A549 (cell line): Measurements from ENCODE around the gene RGMA. TPM values are rescaled to one million over a fixed set of nuclear protein-coding genes. Genes with fewer than 3 reads are reported as not detected.
"Not testable (repeated sequence)": the region's sequence is repeated elsewhere in the genome, so short reads cannot be mapped to it uniquely, and the experiment has no call there.

Experiments used
- ATAC-seq, 2 experiments: fragments of 200-7000 bp in 1 of 2; fragments of >200 bp in 1 of 2; cut with Nextera tagmentation in 1 of 2; cut with Tn5 transposase in 1 of 2; 3 replicates each; pipeline versions ENCODE4 v1.8.0 to v1.9.1; 2018 to 2020; ENCODE audit warnings: mild to moderate bottlenecking in 1 of 2, moderate library complexity in 1 of 2
- CTCF ChIA-PET: fragments of 300-600 bp; sonication (Branson Sonifier 250); formaldehyde crosslinking; extraction: SDS; loops from one replicate; lab custom pipeline; 2021; ENCODE audit warnings: antibody characterized with exemption, inconsistent platforms; lab: Yijun Ruan, JAX
- POLR2A ChIA-PET: fragments of 350-600 bp; formaldehyde crosslinking; extraction: SDS; loops from one replicate; lab custom pipeline; 2021; ENCODE audit warnings: antibody characterized with exemption, inconsistent platforms; lab: Yijun Ruan, JAX
- DNase-seq, 2 experiments: peaks; one replicate each; pipeline versions ENCODE4 v3.0.0 to v3.0.0-alpha.2; 2011 to 2016; ENCODE audit warnings: low read depth in 1 of 2, low spot score in 1 of 2
- FAIRE-seq: peaks from 2 replicates; lab custom pipeline; 2011; peaks lifted over from hg19 to GRCh38; lab: Jason Lieb, UNC
- H3K27ac ChIP-seq, 2 experiments: fragments of >200 bp; sonication (Bioruptor Twin); formaldehyde crosslinking; 3 replicates each; pipeline ENCODE4 v1.5.1; 2016 to 2017
- H3K4me1 ChIP-seq: fragments of >200 bp; sonication (Bioruptor Twin); formaldehyde crosslinking; 3 replicates; pipeline ENCODE4 v1.6.1; 2016
- H3K4me2 ChIP-seq: fragments of >200 bp; sonication (Bioruptor Twin); formaldehyde crosslinking; 3 replicates; pipeline ENCODE4 v1.6.1; 2016
- H3K4me3 ChIP-seq: fragments of >200 bp; sonication (Bioruptor Twin); formaldehyde crosslinking; 3 replicates; pipeline ENCODE4 v1.5.1; 2016
- H3K9me3 ChIP-seq: fragments of >200 bp; sonication (Bioruptor Twin); formaldehyde crosslinking; 3 replicates; pipeline ENCODE4 v1.6.1; 2016
- CBX8 ChIP-seq: fragments of 200-600 bp; sonication (generic); IDR thresholded peaks from 2 replicates; pipeline ENCODE4 v1.6.1; 2016
- CEBPB ChIP-seq, 2 experiments: fragments of >200 bp in 1 of 2; sonication (Bioruptor Twin) in 1 of 2; formaldehyde crosslinking in 1 of 2; IDR thresholded peaks; 2 replicates each; pipeline ENCODE4 v1.6.1; 2012 to 2016
- CHD4 ChIP-seq: fragments of 200-600 bp; sonication (generic); IDR thresholded peaks from 2 replicates; pipeline ENCODE4 v1.6.1; 2016; ENCODE audit warnings: antibody characterized with exemption, mild to moderate bottlenecking, borderline replicate concordance
- E2F6 ChIP-seq: IDR thresholded peaks from 2 replicates; pipeline ENCODE4 v1.6.1; 2012; ENCODE audit warnings: low read depth, borderline replicate concordance
- FOSB ChIP-seq: fragments of 250-450 bp; sonication (Bioruptor Pico); IDR thresholded peaks from 2 replicates; pipeline ENCODE4 v1.5.0; 2020; ENCODE audit warnings: mild to moderate bottlenecking, moderate library complexity
- GATA3 ChIP-seq: IDR thresholded peaks from 2 replicates; pipeline ENCODE4 v1.6.1; 2012; ENCODE audit warnings: borderline replicate concordance
- HDAC2 ChIP-seq: fragments of 200-600 bp; sonication (generic); IDR thresholded peaks from 2 replicates; pipeline ENCODE4 v1.6.1; 2016
- HOXB13 ChIP-seq: fragments of 250-450 bp; sonication (Bioruptor Pico); IDR thresholded peaks from 2 replicates; pipeline ENCODE4 v1.5.0; 2020; ENCODE audit warnings: low read depth, mild to moderate bottlenecking, moderate library complexity
- NFE2L2 ChIP-seq: fragments of 150-350 bp; conservative IDR thresholded peaks from 2 replicates; pipeline ENCODE4 v1.6.1; 2014; ENCODE audit warnings: low read length
- PHF8 ChIP-seq: fragments of 200-600 bp; sonication (generic); IDR thresholded peaks from 2 replicates; pipeline ENCODE4 v1.6.1; 2016; ENCODE audit warnings: low read depth, mild to moderate bottlenecking, antibody characterized with exemption, moderate library complexity, borderline replicate concordance
- RAD21 ChIP-seq, 2 experiments: fragments of >200 bp in 1 of 2; sonication (Bioruptor Twin) in 1 of 2; formaldehyde crosslinking in 1 of 2; IDR thresholded peaks in 1 of 2; conservative IDR thresholded peaks in 1 of 2; 2 replicates in 1 of 2; 3 replicates in 1 of 2; pipeline ENCODE4 v1.6.1; 2012 to 2018; ENCODE audit warnings: inconsistent platforms in 1 of 2
- RARB ChIP-seq: fragments of 250-450 bp; sonication (Bioruptor Pico); IDR thresholded peaks from 2 replicates; pipeline ENCODE4 v1.8.0; 2021; ENCODE audit warnings: mild to moderate bottlenecking, moderate library complexity
- REST ChIP-seq: fragments of 200-600 bp; sonication (generic); IDR thresholded peaks from 2 replicates; pipeline ENCODE4 v1.6.1; 2016; ENCODE audit warnings: antibody characterized with exemption, mild to moderate bottlenecking, moderate library complexity
- SREBF2 ChIP-seq: fragments of 450-650 bp; IDR thresholded peaks from 2 replicates; pipeline ENCODE4 v1.6.1; 2014; ENCODE audit warnings: mild to moderate bottlenecking, moderate library complexity
- TP53 ChIP-seq: fragments of 250-450 bp; sonication (Bioruptor Pico); IDR thresholded peaks from 2 replicates; pipeline ENCODE4 v1.5.0; 2021; ENCODE audit warnings: mild to moderate bottlenecking, moderate library complexity
- ZC3H11A ChIP-seq: fragments of 450-650 bp; IDR thresholded peaks from 2 replicates; pipeline ENCODE4 v1.6.1; 2014; ENCODE audit warnings: antibody characterized with exemption, mild to moderate bottlenecking
- ZSCAN20 ChIP-seq: fragments of 250-450 bp; sonication (Bioruptor Pico); IDR thresholded peaks from 2 replicates; pipeline ENCODE4 v1.8.0; 2022; ENCODE audit warnings: mild to moderate bottlenecking, moderate library complexity
- WGBS: methylation state at CpG from one replicate; pipeline ENCODE4 v1.1.6; 2017; ENCODE audit errors: missing lambda C conversion rate; 5-methylcytosine and 5-hydroxymethylcytosine counted together
- polyA plus RNA-seq, 4 experiments: library from polyadenylated mRNA; depleted of rRNA in 3 of 4; stranded (reverse); fragments of >200 nt; fragmentation: RNase III in 1 of 4; extraction: RNeasy Plus Mini Kit Qiagen cat#74134 plus additional on column Dnase treatment in 1 of 4; gene quantifications; 2 replicates in 3 of 4; 3 replicates in 1 of 4; pipeline ENCODE4 v1.2.3, GENCODE V29; 2011 to 2017
- TF ChIP-seq, protein P1 (sequence below): fragments of 150-350 bp; IDR thresholded peaks from 2 replicates; pipeline ENCODE4 v1.6.1; 2014; ENCODE audit warnings: low read depth, mild to moderate bottlenecking, low read length
- TF ChIP-seq, protein P2 (sequence below): fragments of >200 bp; sonication (Bioruptor Twin); formaldehyde crosslinking; IDR thresholded peaks from 3 replicates; pipeline ENCODE4 v1.6.1; 2016

The RGMA gene
- polyA plus RNA-seq, 2 of the 4 experiments (the other 2 are of a cell fraction): 0.22 TPM; not detected in 1

DNA sequence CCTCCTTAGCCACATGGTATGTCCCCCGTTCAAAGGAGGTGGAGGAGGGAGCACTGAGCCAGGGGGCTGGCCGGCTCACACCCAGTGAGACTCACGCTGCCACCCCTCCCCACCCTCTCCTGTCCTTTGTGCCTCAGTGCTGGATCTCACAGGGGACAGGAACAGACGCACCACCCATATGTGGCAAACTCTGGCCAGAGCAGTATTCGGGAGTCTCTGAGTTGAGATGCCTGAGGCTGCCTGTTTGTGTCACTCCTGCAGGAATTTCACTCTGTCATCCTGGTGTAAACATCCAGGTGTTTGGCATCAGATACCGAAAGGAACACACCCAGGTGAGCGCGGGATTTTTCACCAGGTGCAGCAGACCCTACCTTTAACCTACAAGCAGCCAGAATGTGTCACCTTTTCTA, 25.7 kb downstream of the RGMA start:
- Histone ChIP-seq H3K27ac (no peak overlapping the region), H3K4me2 (no peak overlapping the region), H3K4me3 (no peak overlapping the region), H3K9me3 (no peaks in the 10 kb centered on the region), H3K4me1 (no peaks in the 10 kb centered on the region)
- no peak; a peak in 1 of 6 replicates for ATAC-seq
- WGBS: 20% methylated on average over 8 of the region's 8 CpGs
- ChIA-PET CTCF (interaction anchor here (2.3 kb wide), 1 partner anchor 25 kb away, joined by 14 read pairs; the partner anchor contains the start of gene RGMA), POLR2A (no interaction called here)
- no peak for TF ChIP-seq PHF8
- no peak for TF ChIP-seq RARB (CRISPR knock-in tag)
- TF ChIP-seq CHD4: no peak
- no peak for TF ChIP-seq GATA3
- TF ChIP-seq NFE2L2: no peak
- TF ChIP-seq ZC3H11A: no peak
- TF ChIP-seq TP53 (CRISPR knock-in tag): no peak
- TF ChIP-seq E2F6: no peak
- no peak for TF ChIP-seq FOSB (CRISPR knock-in tag)
- TF ChIP-seq, protein P1, sequence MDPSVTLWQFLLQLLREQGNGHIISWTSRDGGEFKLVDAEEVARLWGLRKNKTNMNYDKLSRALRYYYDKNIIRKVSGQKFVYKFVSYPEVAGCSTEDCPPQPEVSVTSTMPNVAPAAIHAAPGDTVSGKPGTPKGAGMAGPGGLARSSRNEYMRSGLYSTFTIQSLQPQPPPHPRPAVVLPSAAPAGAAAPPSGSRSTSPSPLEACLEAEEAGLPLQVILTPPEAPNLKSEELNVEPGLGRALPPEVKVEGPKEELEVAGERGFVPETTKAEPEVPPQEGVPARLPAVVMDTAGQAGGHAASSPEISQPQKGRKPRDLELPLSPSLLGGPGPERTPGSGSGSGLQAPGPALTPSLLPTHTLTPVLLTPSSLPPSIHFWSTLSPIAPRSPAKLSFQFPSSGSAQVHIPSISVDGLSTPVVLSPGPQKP: no peak
- TF ChIP-seq CBX8: no peak
- TF ChIP-seq, protein P2, sequence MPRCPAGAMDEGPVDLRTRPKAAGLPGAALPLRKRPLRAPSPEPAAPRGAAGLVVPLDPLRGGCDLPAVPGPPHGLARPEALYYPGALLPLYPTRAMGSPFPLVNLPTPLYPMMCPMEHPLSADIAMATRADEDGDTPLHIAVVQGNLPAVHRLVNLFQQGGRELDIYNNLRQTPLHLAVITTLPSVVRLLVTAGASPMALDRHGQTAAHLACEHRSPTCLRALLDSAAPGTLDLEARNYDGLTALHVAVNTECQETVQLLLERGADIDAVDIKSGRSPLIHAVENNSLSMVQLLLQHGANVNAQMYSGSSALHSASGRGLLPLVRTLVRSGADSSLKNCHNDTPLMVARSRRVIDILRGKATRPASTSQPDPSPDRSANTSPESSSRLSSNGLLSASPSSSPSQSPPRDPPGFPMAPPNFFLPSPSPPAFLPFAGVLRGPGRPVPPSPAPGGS: no peak
- TF ChIP-seq HDAC2: no peak
- FAIRE-seq: no peak
- DNase-seq: no peak

DNA sequence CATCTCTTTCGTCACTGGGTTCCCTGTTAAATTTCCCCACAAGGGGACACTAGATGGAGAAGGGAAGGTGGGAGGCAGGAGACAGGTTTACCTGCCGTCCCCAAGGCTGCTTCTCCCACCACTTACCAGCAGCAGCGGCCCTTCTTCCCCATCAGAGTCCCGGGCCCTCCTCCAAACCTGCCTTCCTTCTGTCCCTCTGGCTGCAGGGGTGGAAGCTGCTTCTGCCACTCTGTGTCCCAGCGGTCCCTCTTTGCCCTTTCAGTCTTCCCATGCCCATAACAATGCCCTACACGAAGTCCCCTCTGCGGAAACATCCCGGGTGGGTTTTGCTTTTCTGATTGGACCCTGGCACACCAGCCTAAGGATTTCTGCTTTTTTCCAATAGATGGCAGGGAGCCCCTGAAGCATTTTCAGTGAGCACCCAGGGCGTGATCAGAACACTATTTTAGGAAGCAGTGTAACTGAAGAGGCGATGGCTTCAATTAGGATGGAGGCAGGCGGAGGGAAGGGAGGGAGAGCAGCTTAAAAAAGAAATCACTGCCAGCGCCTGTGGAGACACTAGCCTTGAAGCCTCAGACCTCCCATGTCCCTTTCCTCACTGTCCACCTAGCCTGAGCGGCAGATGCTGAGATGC, 26.3 kb downstream of the RGMA start:
- CTCF ChIA-PET, H3K27ac ChIP-seq, H3K9me3 ChIP-seq, H3K4me3 ChIP-seq, FAIRE-seq, H3K4me2 ChIP-seq, H3K4me1 ChIP-seq, DNase-seq, POLR2A ChIA-PET: not testable (repeated sequence)
- WGBS: 55% methylated on average over 11 of the region's 13 CpGs
- peak in 1 of 2 experiments; percentile 10; a peak in 2 of 6 replicates for ATAC-seq

DNA sequence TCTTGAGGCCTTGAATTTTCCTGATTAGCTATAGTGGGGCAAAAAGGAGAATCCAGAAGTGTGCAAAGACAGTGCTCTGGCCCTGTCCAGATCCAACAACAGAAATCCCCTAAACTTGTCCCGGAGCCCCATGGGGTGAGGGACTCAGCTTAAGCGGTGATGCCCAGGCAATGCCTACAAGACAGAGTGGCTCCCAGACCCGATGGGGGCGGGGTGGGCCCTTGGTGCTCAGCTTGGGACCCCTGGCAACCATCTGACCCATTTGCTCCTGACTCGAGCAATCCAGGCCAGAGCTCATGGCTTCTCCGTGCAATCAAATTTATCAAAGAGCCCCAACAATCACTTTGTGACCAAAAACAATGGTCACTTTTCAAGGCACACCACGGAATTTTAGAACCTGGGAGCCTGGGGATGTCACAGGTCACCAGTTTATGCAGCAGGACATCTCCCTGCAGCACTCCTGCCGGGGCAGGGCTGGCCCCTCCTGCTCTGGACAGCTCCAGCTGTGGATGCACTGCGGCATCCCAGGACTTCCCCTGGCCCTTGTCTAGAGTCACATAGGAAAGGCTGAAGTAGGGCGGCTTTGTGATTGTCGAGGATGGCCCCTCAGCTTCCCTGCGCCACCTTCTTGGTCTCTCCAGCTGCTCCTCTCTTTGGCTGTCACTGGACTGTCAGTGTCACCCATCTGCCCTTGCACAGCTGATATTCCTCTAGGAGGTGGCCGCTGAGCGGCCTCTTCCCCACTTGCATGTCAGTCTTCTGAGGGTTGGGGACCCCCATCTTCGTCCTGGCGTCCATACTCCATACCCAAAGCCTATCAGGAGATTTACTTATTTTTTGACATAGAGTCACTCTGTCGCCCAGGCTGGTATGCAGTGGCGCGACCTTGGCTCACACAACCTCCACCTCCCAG, 28.4 kb downstream of the RGMA start:
- WGBS: 65% methylated on average over 19 of the region's 19 CpGs
- H3K4me1 ChIP-seq: no peaks in the 10 kb centered on the region
- no peak overlapping the region for H3K4me2 ChIP-seq
- no peak for FAIRE-seq
- TF ChIP-seq ZSCAN20 (no peak), SREBF2 (no peak), HOXB13 (CRISPR knock-in tag) (no peak), CBX8 (no peak), REST (no peak), RARB (CRISPR knock-in tag) (no peak), E2F6 (no peak), CEBPB (IDR thresholded peaks at IDR 0.05) (no peak), RAD21 (conservative IDR thresholded peaks at IDR 0.05 in 1 of 2, IDR thresholded peaks at IDR 0.05 in 1 of 2) (no peak)
- ChIA-PET CTCF (interaction anchor here (1.3 to 4.1 kb wide), 5 partner anchors 17 to 30 kb away, joined by 4 to 22 read pairs (median 7); no protein-coding TSS in a partner anchor), POLR2A (no interaction called here)
- no peaks in the 10 kb centered on the region for H3K9me3 ChIP-seq
- 0 out of 6 replicates have a peak, but pooled peaks of 1 of the 2 experiments have one; percentile 7 for ATAC-seq
- DNase-seq: no peak
- no peak overlapping the region for H3K4me3 ChIP-seq
- H3K27ac ChIP-seq: no peak overlapping the region
